ENCODE results near the gene SMYD5. TPM values are rescaled to one million over a fixed set of nuclear protein-coding genes. Genes with fewer than 3 reads are reported as not detected.
"Not testable (repeated sequence)": the region's sequence is repeated elsewhere in the genome, so short reads cannot be mapped to it uniquely, and the experiment has no call there.

The SMYD5 gene
- total RNA-seq (2014; rRNA removed; shearing (Covaris generic)): 32.9 and 42.2 TPM in 2 replicates
- 33.2 and 38.2 TPM in 2 replicates for total RNA-seq (2022)
- Bru-seq, nascent RNA: percentile 75 among the genes with signal in this experiment
- BruChase-seq, experiment 1, labeled RNA remaining after a 6-hour chase: percentile 74 among the genes with signal in this experiment
- BruChase-seq, experiment 2, labeled RNA remaining after a 2-hour chase: percentile 82 among the genes with signal in this experiment
- long read RNA-seq, transcript SMYD5-202 (13 exons, 2,593 nt): major isoform, 28 of 42 reads
- long read RNA-seq, partial matches to known transcripts: 2 of 42 reads
- long read RNA-seq, other reads (novel, unspliced or antisense): 12 of 42 reads

GRCh38 chr2:73214120-73215035, at the start of gene SMYD5:
Gene SMYD5 (plus strand): TSS chr2:73214245. CDS start chr2:73214267, 22 bp downstream.
- H3K9me2 ChIP-seq (ENCODE audit: insufficient read depth, low read length): no peaks in the 10 kb centered on the region
- H3K9me3 ChIP-seq (ENCODE audit: low read length): no peaks in the 10 kb centered on the region
- DNase-seq (ENCODE audit: low spot score): peak; percentile 90
- BruUV-seq (replicated peaks): TSS peak; percentile 69
- H3K4me1 ChIP-seq (ENCODE audit: insufficient read depth, low read length, poor library complexity, severe bottlenecking): peaks cover 25% of the 10 kb centered on the region
- intact Hi-C loops (cut with micrococcal nuclease; ENCODE audit: unreplicated experiment): loop anchor here (1.0 kb wide), 2 partner anchors 20 to 70 kb away; partner anchors contain the start of genes CCT7 and FBXO41
- no peaks in the 10 kb centered on the region for H4K20me1 ChIP-seq (ENCODE audit: insufficient read depth, low read length)
- CTCF ChIA-PET (ENCODE audit: unreplicated experiment): interaction anchor here (0.9 kb wide), 1 partner anchor 129 kb away, joined by 3 read pairs; no protein-coding TSS in a partner anchor
- 0 out of 2 replicates have a peak, but pooled peaks cover 8% of the 10 kb centered on the region for H3K36me3 ChIP-seq (ENCODE audit: insufficient read depth, low read length)
- peak within 1 kb of the TSS; percentile 39 for H3K27ac ChIP-seq (ENCODE audit: low read depth, low read length, poor library complexity, severe bottlenecking)
- H3K4me3 ChIP-seq (ENCODE audit: low read depth, low read length, poor library complexity, severe bottlenecking): peak within 1 kb of the TSS; percentile 95
- peaks cover 35% of the 10 kb centered on the region for H3K79me2 ChIP-seq (ENCODE audit: insufficient read depth, low read depth, low read length)
- H2AFZ ChIP-seq (ENCODE audit: low read length): peak within 1 kb of the TSS; percentile 78
- peak within 1 kb of the TSS; percentile 89 for H3K4me2 ChIP-seq (ENCODE audit: low read length)
- POLR2A ChIA-PET: interaction anchor here (0.7 to 1.4 kb wide), 6 partner anchors 14 to 176 kb away, joined by 3 to 5 read pairs (median 3); partner anchors contain the start of gene CCT7
- TF ChIP-seq EZH2phosphoT487 (IDR thresholded peaks at IDR 0.05; ENCODE audit: borderline replicate concordance, low read depth, low read length) (no peak), CTCF (conservative IDR thresholded peaks at IDR 0.05; ENCODE audit: low read length) (no peak)

GRCh38 chr2:73165978-73166377, 48.1 kb upstream of the SMYD5 start:
- H2AFZ ChIP-seq (ENCODE audit: low read length); H3K36me3 ChIP-seq (ENCODE audit: insufficient read depth, low read length); H4K20me1 ChIP-seq (ENCODE audit: insufficient read depth, low read length); H3K9me3 ChIP-seq (ENCODE audit: low read length); H3K79me2 ChIP-seq (ENCODE audit: insufficient read depth, low read depth, low read length); BruUV-seq (replicated peaks); H3K4me3 ChIP-seq (ENCODE audit: low read depth, low read length, poor library complexity, severe bottlenecking); CTCF ChIA-PET (ENCODE audit: unreplicated experiment); H3K4me2 ChIP-seq (ENCODE audit: low read length); POLR2A ChIA-PET; intact Hi-C loops (cut with micrococcal nuclease; ENCODE audit: unreplicated experiment); DNase-seq (ENCODE audit: low spot score); H3K4me1 ChIP-seq (ENCODE audit: insufficient read depth, low read length, poor library complexity, severe bottlenecking); H3K27ac ChIP-seq (ENCODE audit: low read depth, low read length, poor library complexity, severe bottlenecking); H3K9me2 ChIP-seq (ENCODE audit: insufficient read depth, low read length): not testable (repeated sequence)

- H3K27ac ChIP-seq (ENCODE audit: low read depth, low read length, poor library complexity, severe bottlenecking); POLR2A ChIA-PET; DNase-seq (ENCODE audit: low spot score); intact Hi-C loops (cut with micrococcal nuclease; ENCODE audit: unreplicated experiment); H3K4me2 ChIP-seq (ENCODE audit: low read length); H3K79me2 ChIP-seq (ENCODE audit: insufficient read depth, low read depth, low read length); H2AFZ ChIP-seq (ENCODE audit: low read length); H3K9me3 ChIP-seq (ENCODE audit: low read length); H3K4me3 ChIP-seq (ENCODE audit: low read depth, low read length, poor library complexity, severe bottlenecking); BruUV-seq (replicated peaks); H3K9me2 ChIP-seq (ENCODE audit: insufficient read depth, low read length); CTCF ChIA-PET (ENCODE audit: unreplicated experiment); H3K4me1 ChIP-seq (ENCODE audit: insufficient read depth, low read length, poor library complexity, severe bottlenecking); H4K20me1 ChIP-seq (ENCODE audit: insufficient read depth, low read length); H3K36me3 ChIP-seq (ENCODE audit: insufficient read depth, low read length): not testable (repeated sequence)
These were observed 47.2 kb upstream of the SMYD5 start for GRCh38 chr2:73166813-73167212.

GRCh38 chr2:73168348-73168747, 45.7 kb upstream of the SMYD5 start:
- CTCF ChIA-PET (ENCODE audit: unreplicated experiment): interaction anchor here (1.3 kb wide), 1 partner anchor 9 kb away, joined by 3 read pairs; no protein-coding TSS in a partner anchor

GRCh38 chr2:73170341-73170740, 43.7 kb upstream of the SMYD5 start:
- intact Hi-C loops (cut with micrococcal nuclease; ENCODE audit: unreplicated experiment); H3K9me3 ChIP-seq (ENCODE audit: low read length); H2AFZ ChIP-seq (ENCODE audit: low read length); H3K4me1 ChIP-seq (ENCODE audit: insufficient read depth, low read length, poor library complexity, severe bottlenecking); H3K27ac ChIP-seq (ENCODE audit: low read depth, low read length, poor library complexity, severe bottlenecking); H3K4me2 ChIP-seq (ENCODE audit: low read length); POLR2A ChIA-PET; H3K79me2 ChIP-seq (ENCODE audit: insufficient read depth, low read depth, low read length); DNase-seq (ENCODE audit: low spot score); BruUV-seq (replicated peaks); H3K36me3 ChIP-seq (ENCODE audit: insufficient read depth, low read length); H3K9me2 ChIP-seq (ENCODE audit: insufficient read depth, low read length); CTCF ChIA-PET (ENCODE audit: unreplicated experiment); H4K20me1 ChIP-seq (ENCODE audit: insufficient read depth, low read length); H3K4me3 ChIP-seq (ENCODE audit: low read depth, low read length, poor library complexity, severe bottlenecking): not testable (repeated sequence)

More at GRCh38 chr2:73168348-73168747, 45.7 kb upstream of the SMYD5 start:
- POLR2A ChIA-PET; H3K9me2 ChIP-seq (ENCODE audit: insufficient read depth, low read length); H3K79me2 ChIP-seq (ENCODE audit: insufficient read depth, low read depth, low read length); H3K4me1 ChIP-seq (ENCODE audit: insufficient read depth, low read length, poor library complexity, severe bottlenecking); H3K9me3 ChIP-seq (ENCODE audit: low read length); H4K20me1 ChIP-seq (ENCODE audit: insufficient read depth, low read length); H2AFZ ChIP-seq (ENCODE audit: low read length); H3K4me2 ChIP-seq (ENCODE audit: low read length); H3K27ac ChIP-seq (ENCODE audit: low read depth, low read length, poor library complexity, severe bottlenecking); intact Hi-C loops (cut with micrococcal nuclease; ENCODE audit: unreplicated experiment); H3K4me3 ChIP-seq (ENCODE audit: low read depth, low read length, poor library complexity, severe bottlenecking); BruUV-seq (replicated peaks); DNase-seq (ENCODE audit: low spot score); H3K36me3 ChIP-seq (ENCODE audit: insufficient read depth, low read length): not testable (repeated sequence)

All from OCI-LY7 (cell line).